Peyer's patch (tissue), 4 donors: ENCODE results near the gene DGCR2. TPM values are rescaled to one million over a fixed set of nuclear protein-coding genes. Genes with fewer than 3 reads are reported as not detected.
"Not testable (repeated sequence)": the region's sequence is repeated elsewhere in the genome, so short reads cannot be mapped to it uniquely, and the experiment has no call there.

Experiments used
- DNase-seq, 3 donors: peaks; one replicate each; pipeline ENCODE4 v3.0.0-alpha.2; 2017 to 2019
- H3K27ac ChIP-seq, 4 donors: fragments of 200-600 bp; sonication (generic); one replicate each; pipeline ENCODE4 v1.5.1; 2016 to 2019
- H3K27me3 ChIP-seq, 2 donors: fragments of 200-600 bp; sonication (generic); one replicate each; pipeline ENCODE4 v1.5.1; 2019
- H3K36me3 ChIP-seq, 3 donors: fragments of 200-600 bp; sonication (generic); one replicate each; pipeline ENCODE4 v1.5.1; 2016 to 2019
- H3K4me1 ChIP-seq, 4 donors: fragments of 200-600 bp; sonication (generic); one replicate each; pipeline ENCODE4 v1.5.1; 2016 to 2019
- H3K4me3 ChIP-seq, 4 donors: fragments of 200-600 bp; sonication (generic); 1 replicate in 3 of 4; 2 replicates in 1 of 4; pipeline ENCODE4 v1.5.1; 2016 to 2019; ENCODE audit warnings: mild to moderate bottlenecking in 1 of 4
- H3K9me3 ChIP-seq, 4 donors: fragments of 200-600 bp; sonication (generic); one replicate each; pipeline ENCODE4 v1.5.1; 2016 to 2019; ENCODE audit warnings: mild to moderate bottlenecking in 1 of 4
- POLR2A ChIP-seq, 2 donors: fragments of 450-650 bp; IDR thresholded peaks; one replicate each; pipeline ENCODE4 v1.5.1; 2017; ENCODE audit warnings: antibody characterized with exemption in 2 of 2, mild to moderate bottlenecking in 2 of 2, moderate library complexity in 2 of 2
- total RNA-seq, 4 donors: library from RNA; depleted of rRNA; stranded (reverse); fragments of >200 nt; gene quantifications; one replicate each; pipeline ENCODE4 v1.1.0, GENCODE V29; 2016
- TF ChIP-seq, protein P1 (sequence below), 6 experiments: fragments of 450-650 bp in 4 of 6; fragments of 200-600 bp in 2 of 6; sonication (generic) in 1 of 6; IDR thresholded peaks; one replicate each; pipeline ENCODE4 v1.5.1; 2017 to 2019; ENCODE audit warnings: antibody characterized with exemption in 6 of 6, mild to moderate bottlenecking in 3 of 6, moderate library complexity in 1 of 6

DGCR2 gene
- total RNA-seq, 4 donors from 2014 or later, result 49.5 to 101 (median 92.1) TPM

DNA sequence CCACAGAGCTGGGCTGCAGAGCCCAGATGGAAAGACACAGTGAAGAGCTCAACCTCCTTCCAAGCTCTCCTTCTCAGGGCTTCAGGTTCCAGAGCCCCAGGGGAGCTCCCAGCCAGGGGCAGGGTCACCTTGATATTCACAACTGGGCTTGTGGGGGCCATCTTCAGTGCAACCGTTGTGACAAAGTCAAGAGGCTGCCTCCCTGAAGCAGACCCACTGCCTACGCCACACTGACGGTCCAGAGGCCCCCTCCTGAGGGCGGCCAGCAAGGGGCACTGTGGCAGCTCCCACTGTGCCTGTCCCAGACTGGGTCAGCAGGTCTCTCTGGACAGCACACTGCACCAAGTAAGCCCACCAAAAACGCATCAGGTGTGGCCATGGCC, 84.1 kb downstream of the DGCR2 start:
- Histone ChIP-seq H3K36me3 (peaks cover 0 to 56% (median 0%) of the 10 kb centered on the region in 3 donors), H3K27me3 (no peaks in the 10 kb centered on the region), H3K4me1 (no peaks in the 10 kb centered on the region), H3K9me3 (no peaks in the 10 kb centered on the region), H3K27ac (no peak overlapping the region), H3K4me3 (no peak overlapping the region)
- no peak for TF ChIP-seq POLR2A (IDR thresholded peaks at IDR 0.05)
- TF ChIP-seq, protein P1, sequence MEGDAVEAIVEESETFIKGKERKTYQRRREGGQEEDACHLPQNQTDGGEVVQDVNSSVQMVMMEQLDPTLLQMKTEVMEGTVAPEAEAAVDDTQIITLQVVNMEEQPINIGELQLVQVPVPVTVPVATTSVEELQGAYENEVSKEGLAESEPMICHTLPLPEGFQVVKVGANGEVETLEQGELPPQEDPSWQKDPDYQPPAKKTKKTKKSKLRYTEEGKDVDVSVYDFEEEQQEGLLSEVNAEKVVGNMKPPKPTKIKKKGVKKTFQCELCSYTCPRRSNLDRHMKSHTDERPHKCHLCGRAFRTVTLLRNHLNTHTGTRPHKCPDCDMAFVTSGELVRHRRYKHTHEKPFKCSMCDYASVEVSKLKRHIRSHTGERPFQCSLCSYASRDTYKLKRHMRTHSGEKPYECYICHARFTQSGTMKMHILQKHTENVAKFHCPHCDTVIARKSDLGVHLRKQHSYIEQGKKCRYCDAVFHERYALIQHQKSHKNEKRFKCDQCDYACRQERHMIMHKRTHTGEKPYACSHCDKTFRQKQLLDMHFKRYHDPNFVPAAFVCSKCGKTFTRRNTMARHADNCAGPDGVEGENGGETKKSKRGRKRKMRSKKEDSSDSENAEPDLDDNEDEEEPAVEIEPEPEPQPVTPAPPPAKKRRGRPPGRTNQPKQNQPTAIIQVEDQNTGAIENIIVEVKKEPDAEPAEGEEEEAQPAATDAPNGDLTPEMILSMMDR (IDR thresholded peaks at IDR 0.05), result no peak
- DNase-seq, result peak in 1 of 3 donors; percentile 39

DNA sequence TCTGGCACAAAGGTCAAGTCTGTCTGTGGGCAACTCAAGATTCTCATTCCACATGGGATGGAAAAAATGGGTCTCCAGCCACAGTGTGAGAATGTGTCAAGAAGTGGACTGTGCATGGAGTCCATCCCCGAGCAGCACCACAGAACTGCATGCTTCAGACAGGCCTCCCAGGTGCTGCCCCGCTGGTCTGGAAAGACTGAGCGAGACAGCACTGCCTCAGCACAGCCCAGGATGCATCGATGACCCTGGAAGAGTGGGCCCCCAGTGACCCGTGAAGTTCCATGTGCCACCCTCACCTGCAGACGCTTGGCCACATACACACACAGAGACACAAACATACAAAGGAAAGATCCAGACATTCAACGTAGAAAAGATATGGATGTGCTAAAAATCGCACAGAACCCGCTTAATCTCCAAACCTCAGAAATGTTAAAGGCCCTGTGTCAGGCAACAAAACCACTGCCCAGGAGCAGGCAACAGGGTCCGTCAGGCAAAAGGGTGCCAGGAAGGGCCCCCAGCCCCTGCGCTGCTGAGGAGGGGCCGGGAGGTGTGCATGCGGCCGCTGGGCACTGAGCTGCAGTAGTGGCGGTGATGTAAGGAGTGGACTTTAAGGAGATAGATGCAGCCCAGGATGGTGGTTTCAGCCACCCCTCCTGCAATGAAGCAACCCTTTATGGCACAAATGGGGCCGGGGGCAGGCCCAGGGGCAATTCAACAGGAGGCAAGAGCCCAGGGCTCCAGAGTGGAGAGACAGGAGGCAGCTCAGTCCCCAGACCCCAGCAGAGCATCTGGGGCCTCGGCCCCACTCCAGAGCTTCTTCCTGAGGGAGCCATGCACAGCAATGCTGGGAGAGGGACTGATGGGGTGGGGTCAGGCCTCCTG, 84.7 kb downstream of the DGCR2 start:
- Histone ChIP-seq H3K27ac (no peak overlapping the region), H3K4me1 (no peaks in the 10 kb centered on the region), H3K4me3 (no peak overlapping the region), H3K9me3 (no peaks in the 10 kb centered on the region), H3K36me3 (peaks cover 0 to 49% (median 0%) of the 10 kb centered on the region in 3 donors), H3K27me3 (no peaks in the 10 kb centered on the region)
- no peak for TF ChIP-seq POLR2A (IDR thresholded peaks at IDR 0.05)
- TF ChIP-seq, protein P1 (IDR thresholded peaks at IDR 0.05), result no peak
- DNase-seq, result peak in 1 of 3 donors; percentile 41

DNA sequence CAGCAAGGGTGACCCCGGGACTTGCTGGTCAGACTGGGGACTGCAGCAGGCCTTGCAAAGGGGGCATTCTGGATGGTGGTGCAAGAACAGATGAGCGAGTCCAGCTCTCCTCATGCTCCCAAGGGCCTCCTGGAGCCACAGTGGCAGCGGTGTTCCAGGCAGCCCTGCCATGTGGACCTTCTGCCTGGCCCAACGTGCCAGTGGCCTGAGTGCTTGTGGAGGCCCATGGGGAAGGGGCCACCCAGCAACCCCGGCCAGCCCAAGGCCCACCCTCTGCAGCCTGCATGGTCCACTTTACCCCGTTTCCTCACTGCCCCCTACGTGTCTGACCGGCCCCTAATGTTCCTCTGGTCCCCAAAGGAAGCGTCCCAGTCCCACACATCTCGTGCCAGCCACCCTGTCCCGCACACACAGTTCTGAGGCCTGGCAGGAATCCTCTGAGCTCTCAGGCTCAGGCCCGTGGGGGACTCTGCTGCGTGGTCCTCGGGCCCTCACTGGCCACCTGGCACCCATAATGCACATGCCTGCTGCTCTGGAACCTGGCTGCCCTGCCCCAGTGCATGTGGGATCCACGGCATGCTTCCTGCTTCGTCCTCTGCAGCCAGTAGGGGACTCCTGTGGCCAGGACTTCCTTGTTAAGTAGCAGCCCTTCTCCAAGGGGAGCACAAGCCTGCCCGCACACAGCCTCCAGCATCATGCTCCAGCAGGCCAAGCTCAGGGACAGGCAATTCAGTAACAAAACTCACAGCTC, 85.5 kb downstream of the DGCR2 start:
- no peaks in the 10 kb centered on the region for H3K9me3 ChIP-seq
- peaks cover 0 to 41% (median 0%) of the 10 kb centered on the region in 3 donors for H3K36me3 ChIP-seq
- no peak overlapping the region for H3K4me3 ChIP-seq
- DNase-seq, result peak in 1 of 3 donors; percentile 43
- no peaks in the 10 kb centered on the region for H3K4me1 ChIP-seq
- H3K27ac ChIP-seq, result no peak overlapping the region
- no peaks in the 10 kb centered on the region for H3K27me3 ChIP-seq
- TF ChIP-seq, protein P1 (IDR thresholded peaks at IDR 0.05), result no peak
- TF ChIP-seq POLR2A (IDR thresholded peaks at IDR 0.05), result no peak

DNA sequence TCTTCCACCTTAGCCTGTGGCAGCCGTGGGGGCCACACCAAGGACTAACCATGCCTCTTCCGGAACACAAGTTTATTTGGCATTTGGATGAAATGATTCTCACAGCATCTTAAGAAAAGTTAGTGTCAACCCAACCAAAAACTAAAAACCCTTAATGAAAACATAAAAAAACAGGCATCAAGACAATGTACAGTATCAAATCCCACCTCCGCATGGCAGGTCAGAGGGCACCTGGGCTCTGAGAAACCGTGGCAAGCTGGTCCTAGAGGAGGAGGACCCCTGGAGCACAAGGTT, 86.0 kb downstream of the DGCR2 start:
- Histone ChIP-seq H3K4me1 (no peaks in the 10 kb centered on the region), H3K4me3 (no peak overlapping the region), H3K27me3 (no peaks in the 10 kb centered on the region), H3K27ac (no peak overlapping the region), H3K36me3 (peaks cover 0 to 36% (median 0%) of the 10 kb centered on the region in 3 donors), H3K9me3 (no peaks in the 10 kb centered on the region)
- no peak for TF ChIP-seq POLR2A (IDR thresholded peaks at IDR 0.05)
- TF ChIP-seq, protein P1 (IDR thresholded peaks at IDR 0.05), result no peak
- DNase-seq, result no peak

DNA sequence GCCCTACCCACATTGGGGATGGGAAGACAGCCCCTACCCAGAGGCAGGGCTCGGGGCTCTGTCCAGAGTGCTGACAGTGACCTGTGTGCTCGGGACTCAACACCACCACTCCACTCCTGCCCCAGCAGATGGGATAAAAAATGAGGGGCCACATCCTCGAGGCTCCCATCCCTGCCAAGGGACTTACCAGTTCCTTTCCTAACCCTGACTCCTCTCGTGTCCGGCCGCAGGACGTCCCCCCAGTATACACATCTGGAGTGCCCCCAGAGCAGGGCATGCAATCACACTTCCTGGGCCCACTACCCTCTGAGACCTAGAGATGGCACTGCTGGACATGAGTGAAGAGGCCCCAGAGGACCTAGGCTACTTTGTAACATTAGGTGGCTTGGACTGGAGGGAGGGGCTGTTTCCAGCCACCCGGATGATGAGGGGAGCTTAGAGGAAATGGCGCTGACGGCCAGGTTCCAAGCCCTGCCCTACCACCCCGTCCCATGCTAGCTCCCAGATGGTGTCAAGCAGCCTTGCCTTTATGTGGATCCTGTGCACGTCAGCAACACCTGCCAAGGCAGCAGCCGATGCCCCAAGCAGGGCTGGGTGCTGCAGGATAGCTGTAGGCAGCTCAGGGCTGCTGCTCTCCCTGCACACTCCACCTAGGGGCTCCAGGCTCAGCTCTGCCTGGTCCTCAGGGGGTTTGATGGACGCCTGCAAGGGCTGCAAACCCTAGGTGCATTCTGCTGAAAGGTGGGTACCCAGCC, 86.6 kb downstream of the DGCR2 start:
- Histone ChIP-seq H3K4me1 (no peaks in the 10 kb centered on the region), H3K27ac (no peak overlapping the region), H3K9me3 (no peaks in the 10 kb centered on the region), H3K27me3 (no peaks in the 10 kb centered on the region), H3K4me3 (no peak overlapping the region), H3K36me3 (peaks cover 0 to 31% (median 0%) of the 10 kb centered on the region in 3 donors)
- DNase-seq, result peak in 1 of 3 donors; percentile 45
- TF ChIP-seq, protein P1 (IDR thresholded peaks at IDR 0.05), result no peak
- TF ChIP-seq POLR2A (IDR thresholded peaks at IDR 0.05), result no peak

DNA sequence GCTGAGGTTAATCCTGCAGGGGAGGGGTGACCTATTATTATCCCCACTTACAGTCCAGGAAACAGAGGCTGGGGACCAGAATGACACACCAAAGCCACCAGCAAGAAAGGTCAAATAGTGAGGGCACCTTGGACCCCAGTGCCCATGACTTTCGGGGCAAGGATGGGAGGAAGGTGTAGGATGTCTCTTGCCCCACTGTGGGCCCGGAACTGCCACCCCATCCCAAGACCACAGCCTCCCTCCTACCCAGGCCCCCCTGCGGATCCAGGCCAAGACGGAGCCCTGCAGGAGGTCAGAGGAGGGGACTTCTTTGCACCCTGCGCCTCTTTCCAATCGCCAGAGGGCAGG, 87.1 kb downstream of the DGCR2 start:
- not testable (repeated sequence) for H3K4me3 ChIP-seq, DNase-seq, H3K9me3 ChIP-seq, H3K27me3 ChIP-seq, H3K27ac ChIP-seq, H3K4me1 ChIP-seq
- H3K36me3 ChIP-seq, result peaks cover 0 to 25% (median 0%) of the 10 kb centered on the region in 3 donors

DNA sequence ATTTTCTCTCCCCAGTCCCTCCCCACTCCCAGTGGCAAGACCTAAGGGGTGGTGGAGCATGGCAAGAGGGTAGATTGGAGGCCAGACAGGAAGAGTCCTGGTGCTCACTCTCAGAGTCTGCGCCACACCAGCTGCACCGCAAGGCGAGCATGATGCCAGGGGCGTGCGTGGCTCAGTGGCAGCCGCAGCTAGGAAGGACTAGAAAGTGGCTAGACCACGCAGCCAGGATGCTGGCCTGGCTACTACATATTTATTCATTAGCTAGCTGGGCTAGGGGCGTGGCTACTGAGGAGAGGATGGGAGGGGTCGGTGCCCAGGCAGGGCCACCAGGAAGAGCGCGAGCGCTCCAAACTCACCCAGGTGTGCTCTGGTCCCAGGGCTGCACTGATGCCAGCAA, 87.5 kb downstream of the DGCR2 start:
- H3K9me3 ChIP-seq, H3K4me3 ChIP-seq, H3K27ac ChIP-seq, H3K4me1 ChIP-seq, H3K27me3 ChIP-seq: not testable (repeated sequence)
- peaks cover 0 to 21% (median 0%) of the 10 kb centered on the region in 3 donors for H3K36me3 ChIP-seq
- DNase-seq, result peak in 2 of 3 donors; percentile 13 to 43

DNA sequence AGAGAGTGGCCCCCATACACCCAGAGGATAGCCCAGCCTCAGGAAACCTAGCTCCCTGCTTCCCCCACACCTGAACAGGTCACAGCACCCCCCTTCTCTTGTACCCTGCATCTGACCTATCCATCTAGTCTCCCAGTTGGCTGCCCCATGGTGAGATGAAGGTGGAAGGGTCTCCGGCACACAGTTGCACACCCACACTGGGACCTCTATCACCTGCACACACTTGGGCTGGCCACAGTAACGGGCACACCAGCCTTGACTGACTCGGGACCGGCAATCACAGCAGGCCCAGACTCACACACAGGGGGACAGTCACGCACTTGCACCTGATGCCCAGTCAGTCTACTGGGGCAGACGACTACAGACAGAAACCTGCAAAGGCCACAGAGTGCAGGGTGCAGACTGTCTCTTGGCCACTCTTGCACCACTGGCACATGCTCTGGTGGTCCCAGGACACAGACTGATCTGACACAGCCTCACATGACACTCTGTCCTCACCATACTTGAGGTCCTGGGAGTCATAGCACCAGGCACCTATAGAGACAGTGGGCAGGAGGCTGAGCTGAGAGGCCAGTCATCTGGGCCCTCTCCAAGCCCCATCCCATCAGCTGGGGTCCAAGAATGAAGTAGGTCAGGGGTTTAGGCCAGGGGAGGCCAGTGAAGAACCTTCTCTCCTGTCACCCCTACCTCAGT, 88.0 kb downstream of the DGCR2 start:
- H3K27me3 ChIP-seq, H3K27ac ChIP-seq, H3K4me3 ChIP-seq, H3K9me3 ChIP-seq, H3K4me1 ChIP-seq: not testable (repeated sequence)
- peaks cover 0 to 16% (median 0%) of the 10 kb centered on the region in 3 donors for H3K36me3 ChIP-seq
- peak in 2 of 3 donors; percentile 9 to 18 for DNase-seq
